Measurements from ENCODE around the gene SF3B4. TPM values are rescaled to one million over a fixed set of nuclear protein-coding genes. Genes with fewer than 3 reads are reported as not detected.
A peak's percentile ranks its signal among the peaks of the same experiment; 100 is the strongest.
"Not testable (repeated sequence)": the region's sequence is repeated elsewhere in the genome, so short reads cannot be mapped to it uniquely, and the experiment has no call there.

The SF3B4 gene
- total RNA-seq, 6 donors from 2014 or later = 9.4 to 49.1 (median 15.2) TPM

- ATAC-seq (ENCODE audit: low FRiP score in 2 of 2) = no peak
- Histone ChIP-seq H3K27ac (no peak overlapping the region), H3K36me3 (peaks cover 13 to 62% (median 32%) of the 10 kb centered on the region in 4 donors), H3K4me3 (no peak overlapping the region), H3K4me1 (no peaks in the 10 kb centered on the region), H3K27me3 (no peaks in the 10 kb centered on the region), H3K9me3 (no peaks in the 10 kb centered on the region)
- 85 to 87% methylated on average over 6 of the region's 6 CpGs for WGBS, 2 donors
- no peak for TF ChIP-seq POLR2AphosphoS5 (IDR thresholded peaks at IDR 0.05)
- no peak for TF ChIP-seq POLR2A (IDR thresholded peaks at IDR 0.05)
- no peak for TF ChIP-seq EP300 (IDR thresholded peaks at IDR 0.05)
- no peak for TF ChIP-seq CTCF (IDR thresholded peaks at IDR 0.05)
- no peak for DNase-seq
Observed at GRCh38 chr1:149949911-149950310, 22.3 kb upstream of the SF3B4 start.

DNA sequence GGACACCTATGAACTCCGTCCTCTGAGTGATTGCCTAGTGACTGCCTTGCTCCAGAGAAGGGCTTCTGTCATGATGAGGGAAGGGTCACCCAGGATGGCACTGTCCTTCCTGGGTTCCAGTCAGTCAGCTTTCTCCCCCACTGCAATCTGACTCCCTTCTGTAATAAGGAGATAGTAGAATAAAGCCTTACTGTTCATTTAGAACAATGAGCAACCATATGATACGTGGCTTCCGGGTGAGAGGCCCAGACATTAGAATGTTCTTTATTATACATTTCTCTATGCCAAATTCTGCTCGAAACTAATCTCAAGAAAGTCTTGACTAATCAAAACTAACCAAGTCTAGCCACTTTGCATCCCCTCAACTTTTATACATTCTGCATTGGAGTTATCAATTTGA is 17.6 kb upstream of the SF3B4 start:
- no peak for TF ChIP-seq POLR2A (IDR thresholded peaks at IDR 0.05)
- no peak for TF ChIP-seq CTCF (IDR thresholded peaks at IDR 0.05)
- TF ChIP-seq EP300 (IDR thresholded peaks at IDR 0.05) = no peak
- no peak for TF ChIP-seq POLR2AphosphoS5 (IDR thresholded peaks at IDR 0.05)
- no peak for ATAC-seq (ENCODE audit: low FRiP score in 2 of 2)
- Histone ChIP-seq H3K9me3 (no peaks in the 10 kb centered on the region), H3K27ac (no peak overlapping the region), H3K4me3 (no peak overlapping the region), H3K4me1 (peaks cover 7 to 20% (median 10%) of the 10 kb centered on the region in 4 donors), H3K36me3 (peaks cover 13 to 68% (median 40%) of the 10 kb centered on the region in 4 donors), H3K27me3 (no peaks in the 10 kb centered on the region)
- DNase-seq = no peak
- 95 to 99% methylated on average over 4 of the region's 4 CpGs for WGBS, 2 donors

GRCh38 chr1:149942885-149943284 is 15.3 kb upstream of the SF3B4 start:
- ATAC-seq (ENCODE audit: low FRiP score in 2 of 2) (no peak), DNase-seq (no peak)
- peaks cover 7 to 44% (median 25%) of the 10 kb centered on the region in 4 donors for H3K36me3 ChIP-seq
- peak overlapping the region in 2 of 4 donors; percentile 60 to 65 for H3K27ac ChIP-seq
- TF ChIP-seq CTCF (IDR thresholded peaks at IDR 0.05) (no peak), POLR2A (IDR thresholded peaks at IDR 0.05) (no peak), POLR2AphosphoS5 (IDR thresholded peaks at IDR 0.05) (no peak)
- peaks cover 20 to 36% (median 26%) of the 10 kb centered on the region in 4 donors for H3K4me1 ChIP-seq
- H3K27me3 ChIP-seq = no peaks in the 10 kb centered on the region
- no peak overlapping the region for H3K4me3 ChIP-seq
- WGBS, 2 donors = 39 to 41% methylated on average over 3 of the region's 3 CpGs
- H3K9me3 ChIP-seq = no peaks in the 10 kb centered on the region

DNA sequence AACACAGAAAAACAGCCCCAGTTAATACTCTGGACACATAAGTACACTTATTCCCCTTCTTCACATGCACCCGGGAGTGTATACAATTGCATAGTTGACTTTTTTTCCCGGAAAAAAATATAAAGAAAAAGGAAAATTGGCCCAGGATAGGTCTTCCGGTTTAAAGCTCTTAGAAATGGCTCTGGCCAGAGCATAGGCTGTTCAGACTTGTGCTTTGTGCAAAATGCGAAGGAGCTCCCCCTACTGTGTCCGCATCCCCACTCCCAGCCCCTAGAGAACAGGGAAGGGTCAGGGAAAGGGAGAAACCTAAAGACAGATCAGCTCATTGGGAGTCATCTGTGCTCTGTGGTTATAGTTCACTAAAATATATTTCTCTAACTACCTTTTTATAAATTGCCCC is 14.6 kb upstream of the SF3B4 start:
- Histone ChIP-seq H3K36me3 (peaks cover 7 to 38% (median 23%) of the 10 kb centered on the region in 4 donors), H3K4me3 (no peak overlapping the region), H3K4me1 (peaks cover 27 to 43% (median 33%) of the 10 kb centered on the region in 4 donors), H3K27ac (peak overlapping the region in 3 of 4 donors; percentile 37 to 65 (median 60)), H3K27me3 (no peaks in the 10 kb centered on the region), H3K9me3 (no peaks in the 10 kb centered on the region)
- ATAC-seq (ENCODE audit: low FRiP score in 2 of 2) (peak in 1 of 2 donors; percentile 41), DNase-seq (no peak)
- 32 to 37% methylated on average over 5 of the region's 5 CpGs for WGBS, 2 donors
- TF ChIP-seq EP300 (IDR thresholded peaks at IDR 0.05) (no peak), POLR2AphosphoS5 (IDR thresholded peaks at IDR 0.05) (no peak), POLR2A (IDR thresholded peaks at IDR 0.05) (no peak), CTCF (IDR thresholded peaks at IDR 0.05) (peak in 1 of 6 experiments; percentile 23)

DNA sequence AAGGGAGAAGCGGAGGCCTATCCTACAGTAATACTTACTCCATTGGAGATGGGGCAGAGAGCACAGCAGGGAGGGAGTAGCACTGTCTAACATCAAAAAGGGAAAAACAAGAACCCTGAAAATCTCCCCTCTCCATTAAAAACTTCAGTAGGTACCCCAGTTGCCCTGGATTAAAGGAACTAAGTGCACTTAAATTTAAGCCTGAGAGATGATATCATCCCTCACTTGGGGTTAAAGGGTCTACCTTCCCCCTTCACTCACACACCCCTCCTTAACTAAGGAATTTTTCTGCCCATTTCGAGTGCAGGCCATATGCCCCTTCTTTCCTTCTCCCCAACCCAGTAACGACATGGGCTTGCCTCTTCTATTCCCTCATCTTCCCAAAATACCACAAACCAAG is 12.8 kb upstream of the SF3B4 start:
- TF ChIP-seq POLR2A (IDR thresholded peaks at IDR 0.05) = no peak
- no peak for TF ChIP-seq POLR2AphosphoS5 (IDR thresholded peaks at IDR 0.05)
- TF ChIP-seq CTCF (IDR thresholded peaks at IDR 0.05) = no peak
- TF ChIP-seq EP300 (IDR thresholded peaks at IDR 0.05) = no peak
- Histone ChIP-seq H3K4me1 (peaks cover 40 to 50% (median 49%) of the 10 kb centered on the region in 4 donors), H3K27ac (peak overlapping the region in 2 of 4 donors; percentile 46 to 85), H3K36me3 (peaks cover 0 to 20% (median 13%) of the 10 kb centered on the region in 4 donors), H3K27me3 (no peaks in the 10 kb centered on the region), H3K9me3 (no peaks in the 10 kb centered on the region), H3K4me3 (no peak overlapping the region)
- WGBS, 2 donors = 85% methylated on average over 3 of the region's 3 CpGs
- no peak for ATAC-seq (ENCODE audit: low FRiP score in 2 of 2)
- DNase-seq = no peak

DNA sequence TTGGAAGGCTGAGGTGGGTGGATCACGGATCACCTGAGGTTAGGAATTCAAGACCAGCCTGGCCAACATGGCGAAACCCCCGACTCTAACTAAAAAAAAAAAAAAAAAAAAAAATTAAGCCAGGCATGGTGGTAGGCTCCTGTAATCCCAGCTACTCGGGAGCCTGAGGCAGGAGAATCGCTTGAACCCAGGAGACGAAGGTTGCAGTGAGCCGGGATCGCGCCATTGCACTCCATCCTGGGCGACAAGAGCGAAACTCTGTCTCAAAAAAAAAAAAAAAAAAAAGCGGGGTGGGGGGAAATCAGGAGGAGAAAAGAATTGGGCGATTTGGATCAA is 11.0 kb upstream of the SF3B4 start:
- H3K36me3 ChIP-seq; H3K27me3 ChIP-seq; DNase-seq; H3K9me3 ChIP-seq; ATAC-seq (ENCODE audit: low FRiP score in 2 of 2): not testable (repeated sequence)
- Histone ChIP-seq H3K4me3 (peak overlapping the region in 1 of 4 donors; percentile 21), H3K27ac (peak overlapping the region in 3 of 4 donors; percentile 66 to 85 (median 66)), H3K4me1 (peaks cover 40 to 52% (median 49%) of the 10 kb centered on the region in 4 donors)
- 69 to 71% methylated on average over 11 to 13 of the region's 13 CpGs for WGBS, 2 donors

All from upper lobe of left lung (tissue), 6 donors.